Measurements from ENCODE around the gene CNTNAP5. TPM values are rescaled to one million over a fixed set of nuclear protein-coding genes. Genes with fewer than 3 reads are reported as not detected.

CNTNAP5 gene
- total RNA-seq, 2 donors from 2014 or later = 0.11 TPM; not detected in 1

- H3K36me3 ChIP-seq = no peaks in the 10 kb centered on the region
- H3K9me3 ChIP-seq = no peaks in the 10 kb centered on the region
- H3K4me3 ChIP-seq = no peak overlapping the region
- no peak for TF ChIP-seq POLR2A (IDR thresholded peaks at IDR 0.05)
- no peak for TF ChIP-seq CTCF (IDR thresholded peaks at IDR 0.05)
- no peak for TF ChIP-seq POLR2AphosphoS5 (IDR thresholded peaks at IDR 0.05)
- H3K27ac ChIP-seq = no peak overlapping the region
- H3K27me3 ChIP-seq (replicated peaks; ENCODE audit: insufficient read depth) = no peaks in the 10 kb centered on the region
- intact Hi-C loops (cut with DNase I) = no loop called here
- no peak for DNase-seq (ENCODE audit: low spot score)
- no peaks in the 10 kb centered on the region for H3K4me1 ChIP-seq (replicated peaks)
These were observed 258.0 kb downstream of the CNTNAP5 start for GRCh38 chr2:124283096-124283495.

GRCh38 chr2:124286089-124286783 lies 261.1 kb downstream of the CNTNAP5 start:
- H3K27me3 ChIP-seq (replicated peaks; ENCODE audit: insufficient read depth) = no peaks in the 10 kb centered on the region
- H3K9me3 ChIP-seq = no peaks in the 10 kb centered on the region
- H3K4me3 ChIP-seq = no peak overlapping the region
- WGBS = 92% methylated on average over 7 of the region's 7 CpGs
- intact Hi-C loops (cut with DNase I) = no loop called here
- H3K4me1 ChIP-seq (replicated peaks) = no peaks in the 10 kb centered on the region
- no peak overlapping the region for H3K27ac ChIP-seq
- no peak for DNase-seq (ENCODE audit: low spot score)
- no peak for TF ChIP-seq CTCF (IDR thresholded peaks at IDR 0.05)
- H3K36me3 ChIP-seq = no peaks in the 10 kb centered on the region

- TF ChIP-seq POLR2A (IDR thresholded peaks at IDR 0.05) = no peak
- TF ChIP-seq POLR2AphosphoS5 (IDR thresholded peaks at IDR 0.05) = no peak
- no peak for TF ChIP-seq CTCF (IDR thresholded peaks at IDR 0.05)
- H3K27ac ChIP-seq = no peak overlapping the region
- no peak overlapping the region for H3K4me3 ChIP-seq
- WGBS = 47% methylated on average over 1 of the region's 1 CpG
- no peak for DNase-seq (ENCODE audit: low spot score)
- no peaks in the 10 kb centered on the region for H3K4me1 ChIP-seq (replicated peaks)
- H3K9me3 ChIP-seq = no peaks in the 10 kb centered on the region
- intact Hi-C loops (cut with DNase I) = no loop called here
- H3K27me3 ChIP-seq (replicated peaks; ENCODE audit: insufficient read depth) = no peaks in the 10 kb centered on the region
- no peaks in the 10 kb centered on the region for H3K36me3 ChIP-seq
These were observed 264.0 kb downstream of the CNTNAP5 start for GRCh38 chr2:124289060-124289459.

GRCh38 chr2:124289615-124290014 lies 264.5 kb downstream of the CNTNAP5 start:
- 63% methylated on average over 1 of the region's 1 CpG for WGBS
- TF ChIP-seq POLR2A (IDR thresholded peaks at IDR 0.05) (no peak), CTCF (IDR thresholded peaks at IDR 0.05) (no peak), POLR2AphosphoS5 (IDR thresholded peaks at IDR 0.05) (no peak)
- Histone ChIP-seq H3K36me3 (no peaks in the 10 kb centered on the region), H3K27ac (no peak overlapping the region), H3K4me1 (replicated peaks) (no peaks in the 10 kb centered on the region), H3K9me3 (no peaks in the 10 kb centered on the region), H3K27me3 (replicated peaks; ENCODE audit: insufficient read depth) (no peaks in the 10 kb centered on the region), H3K4me3 (no peak overlapping the region)
- intact Hi-C loops (cut with DNase I) = no loop called here
- DNase-seq (ENCODE audit: low spot score) = no peak

GRCh38 chr2:124296470-124296869 lies 271.4 kb downstream of the CNTNAP5 start:
- TF ChIP-seq POLR2A (IDR thresholded peaks at IDR 0.05) = no peak
- TF ChIP-seq CTCF (IDR thresholded peaks at IDR 0.05) = no peak
- no peak for TF ChIP-seq POLR2AphosphoS5 (IDR thresholded peaks at IDR 0.05)
- DNase-seq (ENCODE audit: low spot score) = no peak
- H3K9me3 ChIP-seq = no peaks in the 10 kb centered on the region
- no peaks in the 10 kb centered on the region for H3K4me1 ChIP-seq (replicated peaks)
- H3K36me3 ChIP-seq = no peaks in the 10 kb centered on the region
- no peak overlapping the region for H3K4me3 ChIP-seq
- H3K27me3 ChIP-seq (replicated peaks; ENCODE audit: insufficient read depth) = no peaks in the 10 kb centered on the region
- H3K27ac ChIP-seq = no peak overlapping the region
- intact Hi-C loops (cut with DNase I) = no loop called here
- 81% methylated on average over 2 of the region's 2 CpGs for WGBS
